ENCODE data around the gene ATP1A3.

DNA sequence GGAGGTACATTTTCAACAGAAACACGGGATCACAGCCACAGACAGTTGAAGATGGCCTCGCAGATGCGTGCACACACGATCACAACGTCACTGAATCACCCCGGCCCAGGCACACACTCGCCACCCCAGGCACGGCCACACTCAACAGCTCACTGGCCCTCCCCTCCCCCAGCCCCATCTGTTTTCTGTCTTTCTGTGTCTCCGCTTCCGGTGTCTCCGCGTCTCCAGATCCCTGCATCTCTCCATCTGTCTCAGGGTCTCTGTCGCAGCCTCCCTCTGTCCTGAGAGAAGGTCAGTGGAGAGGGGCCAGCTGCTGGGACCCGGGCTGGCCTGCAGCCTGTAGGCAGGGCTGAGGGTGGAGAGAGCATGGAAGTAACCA is 3.8 kb upstream of the ATP1A3 start:
- TF ChIP-seq TAF1 (IDR thresholded peaks at IDR 0.05; ENCODE audit: borderline replicate concordance, insufficient read depth, low read length) (no peak), POLR2AphosphoS5 (IDR thresholded peaks at IDR 0.05; ENCODE audit: low read depth, low read length) (no peak), SIN3A (IDR thresholded peaks at IDR 0.05; ENCODE audit: borderline replicate concordance, insufficient read depth, low read length) (no peak)
